HFF-Myc (cell line): ENCODE results near the gene CACNA2D3.

Experiments
- DNase-seq: peaks from one replicate; pipeline ENCODE4 v3.0.0-alpha.2; 2011; ENCODE audit warnings: low read depth; ENCODE audit errors: extremely low read depth
- H3K4me3 ChIP-seq: replicated peaks from 2 replicates; pipeline ENCODE4 v1.5.1; 2011; ENCODE audit warnings: low read depth, mild to moderate bottlenecking, control low read depth, low read length
- CTCF ChIP-seq: IDR thresholded peaks from 2 replicates; pipeline ENCODE4 v1.5.1; 2012; ENCODE audit warnings: mild to moderate bottlenecking, low read depth, low read length, control low read depth; ENCODE audit errors: missing control alignments

CACNA2D3 gene

GRCh38 chr3:54836871-54837270 lies 714.5 kb downstream of the CACNA2D3 start:
- no peak for TF ChIP-seq CTCF
- no peak for DNase-seq
- H3K4me3 ChIP-seq, result no peak overlapping the region

- peak; percentile 23 for TF ChIP-seq CTCF
- DNase-seq, result no peak
- no peak overlapping the region for H3K4me3 ChIP-seq
These were observed 715.6 kb downstream of the CACNA2D3 start for GRCh38 chr3:54837964-54838363.

GRCh38 chr3:54841471-54841870 lies 719.1 kb downstream of the CACNA2D3 start:
- TF ChIP-seq CTCF, result no peak

GRCh38 chr3:54843352-54843751 lies 721.0 kb downstream of the CACNA2D3 start:
- no peak for DNase-seq
- no peak for TF ChIP-seq CTCF
- no peak overlapping the region for H3K4me3 ChIP-seq

More at GRCh38 chr3:54841471-54841870, 719.1 kb downstream of the CACNA2D3 start:
- DNase-seq, result no peak
- H3K4me3 ChIP-seq, result no peak overlapping the region

- H3K4me3 ChIP-seq, result no peak overlapping the region
- TF ChIP-seq CTCF, result no peak
- no peak for DNase-seq
These were observed 721.9 kb downstream of the CACNA2D3 start for GRCh38 chr3:54844211-54844610.

GRCh38 chr3:54845011-54845410 lies 722.7 kb downstream of the CACNA2D3 start:
- TF ChIP-seq CTCF, result no peak
- H3K4me3 ChIP-seq, result no peak overlapping the region
- DNase-seq, result no peak

GRCh38 chr3:54845551-54845950 lies 723.2 kb downstream of the CACNA2D3 start:
- no peak for DNase-seq
- no peak overlapping the region for H3K4me3 ChIP-seq
- TF ChIP-seq CTCF, result no peak
